Activated B cell treated with CpG ODN at 0.5 μM for 24 hours (primary cell): ENCODE measurements around the gene TMEM179B. TPM values are rescaled to one million over a fixed set of nuclear protein-coding genes. Genes with fewer than 3 reads are reported as not detected.
"Not testable (repeated sequence)": the region's sequence is repeated elsewhere in the genome, so short reads cannot be mapped to it uniquely, and the experiment has no call there.

Experiments
- ATAC-seq: fragments of 200-7000 bp; cut with Tn5 transposase; one replicate; pipeline ENCODE4 v1.10.0; 2021; ENCODE audit warnings: low read depth, mild to moderate bottlenecking, moderate library complexity
- CTCF ChIA-PET: fragments of 350-600 bp; sonication (Branson Sonifier 250); formaldehyde crosslinking; loops from one replicate; lab custom pipeline; 2021; ENCODE audit warnings: antibody characterized with exemption; lab: Charles Lee
- POLR2A ChIA-PET: fragments of 350-600 bp; sonication (Branson Sonifier 250); formaldehyde crosslinking; loops from one replicate; lab custom pipeline; 2021; ENCODE audit warnings: antibody characterized with exemption; lab: Charles Lee
- DNase-seq: peaks from one replicate; pipeline ENCODE4 v3.0.0; 2022
- H3K27ac Mint-ChIP-seq: one replicate; pipeline ENCODE4 v1.8.0; 2020; ENCODE audit warnings: mixed read lengths
- H3K27me3 Mint-ChIP-seq: one replicate; pipeline ENCODE4 v1.8.0; 2021; ENCODE audit warnings: mixed read lengths
- H3K36me3 Mint-ChIP-seq: one replicate; pipeline ENCODE4 v1.8.0; 2021; ENCODE audit warnings: low read depth, mixed read lengths
- H3K4me1 Mint-ChIP-seq: one replicate; pipeline ENCODE4 v1.8.0; 2021; ENCODE audit warnings: mixed read lengths
- H3K4me3 Mint-ChIP-seq: one replicate; pipeline ENCODE4 v1.8.0; 2020; ENCODE audit warnings: mild to moderate bottlenecking, mixed read lengths
- H3K9me3 Mint-ChIP-seq: one replicate; pipeline ENCODE4 v1.8.0; 2020; ENCODE audit warnings: mixed read lengths
- CTCF ChIP-seq: fragments of 200-600 bp; IDR thresholded peaks from one replicate; pipeline ENCODE4 v1.8.0; 2022; ENCODE audit warnings: antibody characterized with exemption, mild to moderate bottlenecking
- intact Hi-C: fragments of 100-400 bp; cut with micrococcal nuclease; formaldehyde crosslinking; loops from one replicate; pipeline ENCODE4 v1.15.1; 2024
- total RNA-seq: library from RNA; stranded (reverse); gene quantifications from 2 replicates; pipeline ENCODE4 v1.2.3, GENCODE V29; 2022

TMEM179B gene, protein sequence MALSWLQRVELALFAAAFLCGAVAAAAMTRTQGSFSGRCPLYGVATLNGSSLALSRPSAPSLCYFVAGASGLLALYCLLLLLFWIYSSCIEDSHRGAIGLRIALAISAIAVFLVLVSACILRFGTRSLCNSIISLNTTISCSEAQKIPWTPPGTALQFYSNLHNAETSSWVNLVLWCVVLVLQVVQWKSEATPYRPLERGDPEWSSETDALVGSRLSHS
- 34.9 and 47.7 TPM in 2 replicates for total RNA-seq

GRCh38 chr11:62787005-62787759 lies at the start of gene TMEM179B:
Gene TMEM179B, plus strand, starts transcription at chr11:62787402. Its CDS starts 30 bp downstream, at chr11:62787432.
- Mint-ChIP-seq H3K4me1 (peaks cover 42% of the 10 kb centered on the region), H3K27me3 (no peaks in the 10 kb centered on the region), H3K27ac (peak within 1 kb of the TSS; percentile 89), H3K4me3 (peak within 1 kb of the TSS; percentile 92), H3K9me3 (no peaks in the 10 kb centered on the region), H3K36me3 (peaks cover 49% of the 10 kb centered on the region)
- ChIA-PET CTCF (interaction anchor here (0.6 to 4.8 kb wide), 24 partner anchors 8 to 746 kb away, joined by 3 to 66 read pairs (median 7); partner anchors contain the start of genes GANAB, HNRNPUL2, NXF1 and POLR2G), POLR2A (interaction anchor here (0.5 to 8.8 kb wide), 44 partner anchors 9 to 1436 kb away, joined by 3 to 308 read pairs (median 6); partner anchors contain the start of genes BSCL2, C11orf98, CSKMT and EEF1G)
- ATAC-seq (peak; percentile 71), DNase-seq (peak; percentile 87)
- TF ChIP-seq CTCF = peak; percentile 66
- intact Hi-C loops = loop anchor here (1.0 to 2.0 kb wide), 10 partner anchors 16 to 122 kb away; partner anchors contain the start of genes C11orf98, CSKMT, HNRNPUL2 and NXF1

DNA sequence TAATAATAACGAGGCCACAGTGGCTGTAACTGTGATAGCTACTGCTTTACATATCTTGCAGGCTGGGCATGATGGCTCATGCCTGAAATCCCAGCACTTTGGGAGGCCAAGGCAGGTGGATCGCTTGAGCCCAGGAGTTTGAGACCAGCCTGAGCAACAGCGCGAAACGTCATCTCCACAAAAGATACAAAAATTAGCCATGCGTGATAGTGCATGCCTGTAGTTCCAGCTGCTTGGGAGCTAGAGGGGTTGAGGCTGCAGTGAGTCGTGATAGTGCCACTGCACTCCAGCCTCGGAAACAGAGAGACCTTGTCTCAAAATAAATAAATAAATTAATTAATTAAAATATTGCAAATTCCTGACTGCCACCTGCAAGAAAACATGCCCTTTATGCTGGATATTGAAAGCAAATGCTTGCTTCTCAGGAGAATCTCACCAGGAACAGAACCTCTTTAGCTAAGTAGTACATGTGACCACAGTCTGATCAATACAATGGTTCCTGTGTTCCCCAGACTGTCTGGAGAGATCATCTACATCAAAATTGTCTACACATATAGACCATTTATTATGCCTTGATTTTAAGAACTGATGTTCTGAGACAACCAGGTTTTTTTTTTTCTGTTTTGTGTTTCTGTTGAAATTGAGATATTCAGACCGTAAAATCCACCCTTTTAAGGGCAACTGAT lies 39.6 kb upstream of the TMEM179B start:
- ChIA-PET POLR2A (interaction anchor here (0.6 to 1.0 kb wide), 2 partner anchors 20 to 371 kb away, joined by 4 to 12 read pairs; partner anchors contain the start of gene HNRNPUL2), CTCF (no interaction called here)
- H3K27ac Mint-ChIP-seq = no peak overlapping the region
- intact Hi-C loops = no loop called here
- no peaks in the 10 kb centered on the region for H3K9me3 Mint-ChIP-seq
- H3K4me1 Mint-ChIP-seq = peaks cover 5% of the 10 kb centered on the region
- peaks cover 18% of the 10 kb centered on the region for H3K36me3 Mint-ChIP-seq
- no peaks in the 10 kb centered on the region for H3K27me3 Mint-ChIP-seq
- ATAC-seq (no peak), DNase-seq (no peak)
- TF ChIP-seq CTCF = no peak
- H3K4me3 Mint-ChIP-seq = no peak overlapping the region

GRCh38 chr11:62749931-62750330 lies 37.3 kb upstream of the TMEM179B start:
- H3K36me3 Mint-ChIP-seq = peaks cover 28% of the 10 kb centered on the region
- not testable (repeated sequence) for H3K27ac Mint-ChIP-seq
- intact Hi-C loops = loop anchor here (5.0 kb wide), 2 partner anchors 178 to 628 kb away; partner anchors contain the start of genes EEF1G and INCENP

GRCh38 chr11:62752177-62752785 lies 34.9 kb upstream of the TMEM179B start:
- H3K4me1 Mint-ChIP-seq = peaks cover 22% of the 10 kb centered on the region
- H3K27ac Mint-ChIP-seq = no peak overlapping the region
- no peak overlapping the region for H3K4me3 Mint-ChIP-seq
- intact Hi-C loops = loop anchor here (5.0 kb wide), 2 partner anchors 180 to 630 kb away; partner anchors contain the start of genes EEF1G and INCENP
- ChIA-PET POLR2A (interaction anchor here (0.6 to 5.1 kb wide), 10 partner anchors 10 to 130 kb away, joined by 3 to 193 read pairs (median 42); partner anchors contain the start of genes C11orf98, CSKMT, HNRNPUL2 and POLR2G), CTCF (interaction anchor here (0.6 to 2.4 kb wide), 2 partner anchors 10 to 129 kb away, joined by 3 to 6 read pairs; partner anchors contain the start of genes POLR2G and SLC3A2)
- no peak for DNase-seq
- H3K27me3 Mint-ChIP-seq = no peaks in the 10 kb centered on the region
- TF ChIP-seq CTCF = no peak
- peaks cover 28% of the 10 kb centered on the region for H3K36me3 Mint-ChIP-seq
- no peaks in the 10 kb centered on the region for H3K9me3 Mint-ChIP-seq
- ATAC-seq = no peak

More at GRCh38 chr11:62749931-62750330, 37.3 kb upstream of the TMEM179B start:
- H3K4me1 Mint-ChIP-seq = peaks cover 22% of the 10 kb centered on the region
- H3K4me3 Mint-ChIP-seq, DNase-seq, H3K27me3 Mint-ChIP-seq, ATAC-seq, CTCF ChIA-PET, H3K9me3 Mint-ChIP-seq: not testable (repeated sequence)
- POLR2A ChIA-PET = interaction anchor here (1.2 kb wide), 1 partner anchor 22 kb away, joined by 3 read pairs; the partner anchor contains the start of gene HNRNPUL2
